Activated CD4-positive, alpha-beta T cell treated with anti-CD3 and anti-CD28 coated beads, Interleukin-2, amount 50 U/mL, for 16 hours (primary cell): Measurements from ENCODE around the gene RBL2.
"Not testable (repeated sequence)": the region's sequence is repeated elsewhere in the genome, so short reads cannot be mapped to it uniquely, and the experiment has no call there.

Experiments
- DNase-seq: peaks from one replicate; pipeline ENCODE4 v3.0.0-alpha.2; 2020

RBL2 gene, protein sequence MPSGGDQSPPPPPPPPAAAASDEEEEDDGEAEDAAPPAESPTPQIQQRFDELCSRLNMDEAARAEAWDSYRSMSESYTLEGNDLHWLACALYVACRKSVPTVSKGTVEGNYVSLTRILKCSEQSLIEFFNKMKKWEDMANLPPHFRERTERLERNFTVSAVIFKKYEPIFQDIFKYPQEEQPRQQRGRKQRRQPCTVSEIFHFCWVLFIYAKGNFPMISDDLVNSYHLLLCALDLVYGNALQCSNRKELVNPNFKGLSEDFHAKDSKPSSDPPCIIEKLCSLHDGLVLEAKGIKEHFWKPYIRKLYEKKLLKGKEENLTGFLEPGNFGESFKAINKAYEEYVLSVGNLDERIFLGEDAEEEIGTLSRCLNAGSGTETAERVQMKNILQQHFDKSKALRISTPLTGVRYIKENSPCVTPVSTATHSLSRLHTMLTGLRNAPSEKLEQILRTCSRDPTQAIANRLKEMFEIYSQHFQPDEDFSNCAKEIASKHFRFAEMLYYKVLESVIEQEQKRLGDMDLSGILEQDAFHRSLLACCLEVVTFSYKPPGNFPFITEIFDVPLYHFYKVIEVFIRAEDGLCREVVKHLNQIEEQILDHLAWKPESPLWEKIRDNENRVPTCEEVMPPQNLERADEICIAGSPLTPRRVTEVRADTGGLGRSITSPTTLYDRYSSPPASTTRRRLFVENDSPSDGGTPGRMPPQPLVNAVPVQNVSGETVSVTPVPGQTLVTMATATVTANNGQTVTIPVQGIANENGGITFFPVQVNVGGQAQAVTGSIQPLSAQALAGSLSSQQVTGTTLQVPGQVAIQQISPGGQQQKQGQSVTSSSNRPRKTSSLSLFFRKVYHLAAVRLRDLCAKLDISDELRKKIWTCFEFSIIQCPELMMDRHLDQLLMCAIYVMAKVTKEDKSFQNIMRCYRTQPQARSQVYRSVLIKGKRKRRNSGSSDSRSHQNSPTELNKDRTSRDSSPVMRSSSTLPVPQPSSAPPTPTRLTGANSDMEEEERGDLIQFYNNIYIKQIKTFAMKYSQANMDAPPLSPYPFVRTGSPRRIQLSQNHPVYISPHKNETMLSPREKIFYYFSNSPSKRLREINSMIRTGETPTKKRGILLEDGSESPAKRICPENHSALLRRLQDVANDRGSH

DNA sequence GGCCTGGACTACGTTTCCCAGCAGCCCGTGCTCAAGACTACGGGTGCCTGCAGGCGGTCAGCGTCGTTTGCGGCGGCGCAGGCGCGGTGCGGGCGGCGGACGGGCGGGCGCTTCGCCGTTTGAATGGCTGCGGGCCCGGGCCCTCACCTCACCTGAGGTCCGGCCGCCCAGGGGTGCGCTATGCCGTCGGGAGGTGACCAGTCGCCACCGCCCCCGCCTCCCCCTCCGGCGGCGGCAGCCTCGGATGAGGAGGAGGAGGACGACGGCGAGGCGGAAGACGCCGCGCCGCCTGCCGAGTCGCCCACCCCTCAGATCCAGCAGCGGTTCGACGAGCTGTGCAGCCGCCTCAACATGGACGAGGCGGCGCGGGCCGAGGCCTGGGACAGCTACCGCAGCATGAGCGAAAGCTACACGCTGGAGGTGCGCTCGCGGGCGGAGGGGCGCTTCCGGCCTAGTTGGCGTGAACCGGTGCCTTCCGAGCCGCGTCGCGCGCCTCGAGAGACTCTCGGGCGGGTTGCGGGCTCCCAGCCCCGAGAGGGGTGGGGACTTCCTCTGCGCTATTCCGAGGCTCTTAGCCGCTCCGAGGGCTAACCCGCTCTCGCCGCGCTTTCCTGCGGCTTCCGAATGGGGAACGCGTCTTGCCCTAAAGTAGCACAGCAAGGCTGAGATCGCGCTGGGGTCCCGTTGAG is at the start of gene RBL2:
TSS of gene RBL2 (plus strand) at position 95 of the 689 bp plus-strand sequence. CDS start at position 181, 86 bp downstream.
- DNase-seq, result peak; percentile 87

DNA sequence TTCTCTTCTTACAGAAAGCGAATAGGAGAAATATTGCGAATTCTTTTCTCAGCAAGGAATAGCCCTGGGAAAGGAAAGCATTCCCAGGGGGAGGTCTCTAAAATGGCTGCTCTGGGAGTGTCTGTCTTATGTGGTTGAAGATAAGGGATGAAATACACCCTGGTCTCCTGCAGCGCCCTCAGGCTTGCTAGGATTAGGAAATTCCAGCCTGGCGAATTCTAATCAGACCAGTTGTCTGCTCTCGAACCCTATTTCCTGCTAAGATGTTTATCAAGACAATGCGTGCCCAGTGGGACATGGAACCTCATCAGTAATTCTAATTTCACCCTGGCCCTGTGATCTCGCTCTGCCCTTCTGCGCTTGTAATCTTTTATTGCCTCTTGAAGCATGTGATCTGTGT is 49.7 kb upstream of the RBL2 start:
- not testable (repeated sequence) for DNase-seq

DNA sequence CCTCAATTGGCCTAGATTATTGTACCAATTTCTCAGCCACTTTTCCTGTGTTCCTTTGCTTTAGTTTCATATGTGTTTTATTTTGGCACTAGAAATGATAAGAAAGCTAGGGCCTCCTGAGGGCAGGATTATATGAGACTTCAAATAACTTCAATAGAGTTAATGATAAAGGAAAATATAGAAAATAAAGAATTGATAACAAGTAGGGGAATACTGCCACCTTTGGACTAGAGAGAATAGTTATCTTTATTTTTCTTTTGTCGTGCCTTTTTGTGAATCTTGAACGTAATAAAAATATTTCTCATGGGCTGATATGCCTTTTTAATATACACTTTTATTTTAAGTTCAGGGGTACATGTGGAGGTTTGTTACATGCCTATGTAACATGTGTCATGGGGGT is 29.3 kb upstream of the RBL2 start:
- no peak for DNase-seq

DNA sequence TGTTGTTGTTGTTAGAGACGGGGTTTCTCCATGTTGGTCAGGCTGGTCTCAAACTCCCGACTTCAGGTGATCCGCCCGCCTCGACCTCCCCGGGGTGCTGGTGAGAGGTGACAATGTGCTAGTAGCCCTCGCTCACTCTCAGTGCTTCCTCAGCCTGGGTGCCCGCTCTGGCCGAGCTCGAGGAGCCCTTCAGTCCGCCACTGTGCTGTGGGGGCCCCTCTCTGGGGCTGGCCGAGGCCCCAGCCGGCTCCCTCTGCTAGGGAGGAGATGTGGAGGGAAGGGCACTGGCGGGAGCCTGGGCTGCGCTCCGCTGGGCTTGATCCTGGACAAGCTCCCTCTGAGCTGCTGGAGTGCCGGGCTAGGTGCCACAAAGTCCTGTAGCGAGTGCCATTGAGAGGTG is 21.7 kb upstream of the RBL2 start:
- no peak for DNase-seq

DNA sequence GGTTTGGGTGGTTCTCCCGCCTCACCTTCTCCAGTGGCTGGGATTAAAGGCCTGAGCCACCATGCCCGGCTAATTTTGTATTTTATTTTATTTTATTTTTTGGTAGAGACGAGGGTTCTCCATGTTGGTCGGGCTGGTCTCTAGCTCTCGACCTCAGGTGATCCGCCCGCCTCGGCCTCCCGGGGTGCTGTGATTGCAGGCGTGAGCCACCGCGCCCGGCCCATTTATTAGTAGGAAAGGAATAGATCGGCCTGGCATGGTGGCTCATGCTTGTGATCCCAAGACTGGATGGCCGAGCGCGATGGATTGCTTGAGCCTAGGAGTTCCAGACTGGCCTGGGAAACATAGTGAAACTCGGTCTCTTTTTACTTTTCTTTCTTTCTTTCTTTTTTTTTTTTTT is 20.4 kb upstream of the RBL2 start:
- no peak for DNase-seq

DNA sequence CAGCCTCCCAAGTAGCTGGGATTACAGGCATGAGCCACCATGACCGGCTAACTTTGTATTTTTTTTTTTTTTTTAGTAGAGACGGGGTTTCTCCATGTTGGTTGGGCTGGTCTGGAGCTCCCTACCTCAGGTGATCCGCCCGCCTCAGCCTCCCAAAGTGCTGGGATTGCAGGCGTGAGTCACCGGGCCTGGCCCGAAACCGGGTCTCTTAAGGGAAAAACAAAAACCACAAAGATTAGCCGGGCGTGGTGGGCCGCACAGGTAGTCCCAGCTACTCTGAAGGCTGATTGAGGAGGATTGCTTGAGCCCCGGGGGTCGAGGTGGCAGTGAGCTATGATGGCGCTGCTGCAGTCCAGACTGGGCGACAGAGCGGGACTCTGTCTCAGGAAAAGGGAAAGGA is 19.9 kb upstream of the RBL2 start:
- no peak for DNase-seq

DNA sequence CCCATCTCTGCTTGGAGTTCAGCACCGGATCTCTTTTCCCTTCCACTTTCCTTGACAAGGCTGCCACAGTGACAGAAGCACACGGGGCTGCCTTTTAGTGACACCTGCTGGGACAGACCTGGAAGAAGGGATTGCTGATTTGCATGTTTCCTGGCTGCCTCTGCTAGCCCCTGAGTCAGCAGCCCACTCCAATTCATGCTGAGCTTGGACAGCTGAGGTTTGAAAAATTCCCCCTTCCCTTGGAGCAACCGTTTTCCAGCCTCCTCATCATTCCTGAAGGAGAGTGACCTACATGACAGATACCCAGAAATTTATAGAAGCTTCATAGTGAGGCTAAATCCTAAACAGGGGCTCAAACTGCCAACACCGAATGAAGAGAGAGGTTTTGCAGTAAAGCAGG is 18.8 kb upstream of the RBL2 start:
- no peak for DNase-seq

DNA sequence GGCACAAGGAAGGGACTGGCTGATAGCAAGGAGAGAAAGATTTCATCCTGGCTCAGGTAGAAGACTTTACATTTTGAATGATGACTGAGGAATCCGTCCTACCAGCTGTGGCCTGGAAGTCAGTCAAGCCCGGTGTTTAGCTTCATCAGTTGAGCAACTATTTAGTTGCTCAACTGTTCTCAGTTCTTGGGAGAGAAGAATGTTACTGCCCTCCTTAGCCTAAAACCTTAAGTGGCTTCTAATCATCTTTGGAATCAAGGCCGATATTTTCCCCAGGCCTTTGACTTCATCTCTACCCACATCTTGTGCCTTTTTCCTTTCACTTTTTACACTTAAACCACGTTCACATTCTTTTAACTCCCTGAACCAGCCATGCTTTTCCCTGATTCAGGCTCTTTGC is 17.3 kb upstream of the RBL2 start:
- no peak for DNase-seq

DNA sequence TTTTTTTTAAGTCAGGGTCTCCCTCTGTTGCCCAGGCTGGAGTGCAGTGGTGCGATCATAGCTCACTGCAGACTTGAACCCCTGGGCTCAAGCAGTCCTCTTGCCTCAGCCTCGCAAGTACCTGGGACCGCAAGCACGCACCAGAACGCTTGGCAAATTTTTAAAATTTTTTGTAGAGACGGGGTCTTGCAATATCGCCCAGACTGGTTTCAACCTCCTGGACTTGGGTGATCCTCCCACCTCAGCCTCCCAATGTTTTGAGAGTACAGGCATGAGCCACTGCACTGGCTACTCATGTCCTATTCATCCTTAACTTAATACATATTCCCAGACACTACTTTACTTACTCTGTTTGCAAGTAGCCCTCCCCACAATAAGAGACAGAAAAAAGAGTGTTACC is 16.3 kb upstream of the RBL2 start:
- DNase-seq, result no peak

DNA sequence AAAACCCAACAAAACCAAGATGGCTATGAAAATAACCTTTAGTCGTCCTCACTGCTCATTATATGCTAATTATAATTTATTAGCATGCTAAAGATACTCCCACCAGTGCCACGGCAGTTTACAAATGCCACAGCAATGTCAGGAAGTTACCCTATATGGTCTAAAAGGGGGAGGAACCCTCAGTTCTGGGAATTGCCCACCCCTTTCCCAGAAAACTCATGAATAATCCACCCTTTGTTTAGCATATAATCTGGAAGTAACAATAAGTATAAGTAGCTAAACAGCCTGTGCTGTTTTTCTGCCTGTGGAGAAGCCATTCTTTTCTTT is 14.9 kb upstream of the RBL2 start:
- not testable (repeated sequence) for DNase-seq

DNA sequence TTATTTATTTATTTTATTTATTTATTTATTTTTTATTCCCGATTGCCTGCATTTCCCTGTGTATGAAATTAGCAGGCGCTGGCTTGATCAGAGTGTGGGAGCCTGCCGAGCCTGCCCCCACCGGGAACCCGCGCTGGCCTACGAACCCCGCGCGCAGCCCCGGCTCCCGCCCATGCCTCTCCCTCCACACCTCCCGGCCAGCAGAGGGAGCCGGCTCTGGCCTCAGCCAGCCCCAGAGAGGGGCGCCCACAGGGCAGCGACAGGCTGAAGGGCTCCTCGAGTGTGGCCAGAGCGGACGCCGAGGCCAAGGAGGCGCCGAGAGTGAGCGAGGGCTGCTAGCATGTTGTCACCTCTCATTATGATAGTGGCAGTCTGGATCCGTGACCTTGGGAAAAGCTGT is 13.0 kb upstream of the RBL2 start:
- no peak for DNase-seq

DNA sequence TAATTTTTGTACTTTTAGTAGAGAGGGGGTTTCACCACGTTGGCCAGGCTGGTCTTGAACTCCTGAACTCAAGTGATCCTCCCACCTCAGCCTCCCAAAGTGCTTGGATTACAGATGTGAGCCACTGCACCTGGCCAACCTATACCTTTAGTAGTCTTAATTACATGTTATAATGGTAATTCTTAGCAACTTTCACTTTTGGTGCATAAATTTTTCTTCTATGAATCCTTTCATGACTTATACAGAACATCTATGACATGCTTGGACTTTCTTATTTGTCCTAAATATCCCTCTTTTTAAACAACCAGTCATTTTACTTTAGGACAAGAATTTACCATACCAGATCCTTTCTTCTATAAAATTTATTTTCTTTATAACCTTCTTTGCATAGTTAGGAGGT is 10.3 kb upstream of the RBL2 start:
- not testable (repeated sequence) for DNase-seq

DNA sequence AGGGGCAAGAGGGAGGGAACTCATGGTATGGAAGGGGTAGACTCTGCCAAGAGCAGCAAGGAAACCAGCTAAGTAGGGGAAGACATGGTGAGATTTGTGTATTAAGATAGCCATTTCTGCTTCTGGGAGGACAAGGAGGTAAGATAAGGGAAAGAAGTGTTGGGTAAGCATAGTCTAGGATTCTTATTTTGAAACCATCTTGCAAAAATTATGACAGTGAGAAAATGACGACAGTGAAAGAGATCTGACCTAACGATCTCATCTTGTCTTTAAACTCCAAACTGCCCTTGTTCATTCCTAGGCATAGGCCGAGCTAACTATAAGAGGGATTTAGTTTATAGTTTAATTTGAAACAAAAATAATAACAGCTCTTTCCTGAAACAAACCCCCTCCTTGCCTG is 5.6 kb upstream of the RBL2 start:
- DNase-seq, result no peak

DNA sequence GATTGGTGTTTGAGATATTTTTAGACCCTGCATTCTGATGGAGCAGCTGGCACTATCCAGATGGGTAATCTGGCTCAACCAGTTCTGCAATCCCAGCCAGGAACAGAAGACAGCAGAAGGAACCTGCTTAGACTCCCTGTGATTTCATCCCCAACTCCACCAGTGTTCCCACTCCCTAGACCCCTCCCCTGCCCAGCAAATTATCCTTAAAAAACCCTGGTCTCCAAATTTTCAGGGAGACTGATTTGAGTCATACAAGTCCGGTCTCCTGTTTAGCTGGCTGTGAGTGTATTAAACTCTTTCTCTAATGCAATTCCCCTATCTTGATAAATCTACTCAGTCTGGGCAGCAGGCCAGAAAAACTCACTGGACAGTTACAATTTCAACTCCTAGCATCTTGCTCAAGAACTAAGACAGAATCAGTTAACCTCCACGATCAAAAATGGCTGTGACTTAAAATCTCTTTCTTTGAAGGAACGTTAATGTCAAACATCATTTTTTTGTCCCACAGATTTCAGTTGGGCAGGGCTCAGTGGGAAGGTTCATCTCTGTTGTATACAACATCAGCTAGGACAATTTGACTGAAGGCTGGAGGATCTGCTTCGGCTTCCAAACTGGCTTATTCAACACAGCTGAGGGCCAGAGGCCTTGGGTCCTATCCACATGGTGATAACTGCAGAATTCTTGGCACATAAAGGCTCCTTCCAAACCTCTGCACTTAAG is 4.9 kb upstream of the RBL2 start:
- DNase-seq, result no peak

DNA sequence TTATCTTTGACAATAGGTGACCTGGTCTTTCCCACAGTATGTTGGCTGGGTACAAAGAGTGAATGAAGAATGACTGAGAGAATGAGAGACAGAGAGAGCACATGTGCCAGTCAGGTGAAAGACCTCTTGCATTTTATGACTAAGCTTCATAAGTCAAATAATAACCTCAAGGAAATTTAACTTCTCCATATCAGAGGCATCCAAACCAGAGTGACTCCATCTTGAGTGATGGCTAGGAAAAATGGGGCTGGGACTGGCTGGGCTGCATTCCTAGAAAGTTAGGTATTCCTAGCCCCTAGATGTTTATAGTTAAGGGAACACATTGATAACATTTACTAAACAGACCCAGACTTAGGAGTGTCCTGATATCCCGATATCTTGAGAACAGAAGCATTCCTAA is 3.9 kb upstream of the RBL2 start:
- no peak for DNase-seq

DNA sequence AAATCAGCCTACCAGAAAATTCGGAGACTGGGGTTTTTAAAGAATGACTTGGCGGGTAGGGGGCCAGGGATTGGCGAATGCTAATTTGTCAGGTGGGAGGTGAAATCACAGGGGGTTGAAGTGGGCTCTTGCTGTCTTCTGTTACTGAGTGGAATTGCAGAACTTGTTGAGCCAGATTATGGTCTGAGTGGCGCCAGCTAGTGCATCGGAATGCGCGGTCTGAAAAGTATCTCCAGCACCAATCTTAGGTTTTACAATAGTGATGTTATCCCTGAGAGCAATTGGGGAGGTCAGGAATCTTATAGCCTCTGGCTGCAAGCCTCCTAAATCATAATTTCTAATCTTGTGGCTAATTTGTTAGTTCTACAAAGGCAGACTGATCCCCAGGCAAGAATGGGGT is 762 bp upstream of the RBL2 start:
- no peak for DNase-seq

DNA sequence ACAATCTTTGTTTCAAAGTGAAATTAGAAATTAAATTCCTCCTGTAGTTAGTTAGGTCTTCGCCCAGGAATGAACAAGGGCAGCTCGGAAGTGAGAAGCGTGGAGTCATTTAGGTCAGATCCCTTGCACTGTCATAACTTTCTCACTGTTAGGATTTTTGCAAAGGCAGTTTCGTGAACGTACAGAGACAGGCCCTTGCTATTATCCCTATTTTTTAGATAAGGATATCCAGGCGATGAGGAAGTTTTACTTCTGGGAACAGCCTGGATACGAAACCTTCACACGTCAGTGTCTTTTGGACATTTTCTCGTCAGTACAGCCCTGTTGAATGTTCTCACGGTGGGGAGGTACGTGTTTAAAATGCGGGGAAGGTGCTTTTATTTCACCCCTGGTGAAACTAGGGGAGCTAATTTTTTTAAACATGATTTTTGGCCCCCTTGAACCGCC is 318 bp upstream of the RBL2 start:
- DNase-seq, result no peak

DNA sequence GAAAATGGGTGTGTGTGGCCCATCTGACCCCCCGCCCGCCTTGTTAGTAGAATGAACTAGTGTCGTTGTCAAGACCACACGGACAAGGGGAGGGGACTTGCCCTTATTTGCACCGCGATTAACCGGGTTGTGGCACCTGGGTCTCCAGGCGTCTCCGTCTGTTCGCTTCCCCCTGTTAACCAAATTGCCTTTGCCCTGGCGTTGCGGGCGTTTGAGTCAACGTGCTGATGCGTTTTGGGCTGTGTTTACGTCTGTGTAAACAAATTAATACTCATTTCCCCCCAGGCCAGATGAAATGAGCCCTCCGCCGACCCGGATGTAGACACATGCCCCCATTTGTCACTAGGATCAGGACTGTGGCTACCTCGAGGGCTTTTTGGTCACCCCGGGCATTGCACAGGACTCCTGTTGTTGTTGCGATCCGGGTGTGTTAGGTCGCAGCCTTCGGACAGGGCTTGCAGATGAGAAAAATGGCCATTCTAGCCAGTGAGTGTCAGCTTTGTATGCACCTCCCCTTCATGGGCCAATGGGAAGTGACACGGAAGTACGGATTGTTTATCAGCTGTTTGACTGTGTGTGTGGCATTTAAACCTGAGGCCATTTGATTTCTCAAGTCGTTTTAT is 906 bp downstream of the RBL2 start:
- peak; percentile 79 for DNase-seq

DNA sequence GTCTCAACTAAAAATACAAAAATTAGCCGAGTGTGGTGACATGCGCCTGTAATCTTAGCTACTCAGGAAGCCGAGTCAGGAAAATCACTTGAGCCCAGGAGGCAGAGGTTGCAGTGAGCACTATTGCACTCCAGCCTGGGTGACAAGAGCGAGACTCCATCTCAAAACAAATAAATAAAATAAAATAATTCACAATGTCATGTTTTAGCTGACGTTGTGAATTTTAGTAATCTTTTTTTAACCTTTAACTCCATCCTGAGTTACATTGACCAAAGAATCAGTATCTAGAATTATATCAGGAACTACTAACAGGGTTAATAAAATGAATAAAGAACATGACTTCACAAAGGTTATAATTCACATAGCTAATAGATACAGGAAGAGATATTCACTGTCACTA is 5.9 kb downstream of the RBL2 start:
- no peak for DNase-seq

DNA sequence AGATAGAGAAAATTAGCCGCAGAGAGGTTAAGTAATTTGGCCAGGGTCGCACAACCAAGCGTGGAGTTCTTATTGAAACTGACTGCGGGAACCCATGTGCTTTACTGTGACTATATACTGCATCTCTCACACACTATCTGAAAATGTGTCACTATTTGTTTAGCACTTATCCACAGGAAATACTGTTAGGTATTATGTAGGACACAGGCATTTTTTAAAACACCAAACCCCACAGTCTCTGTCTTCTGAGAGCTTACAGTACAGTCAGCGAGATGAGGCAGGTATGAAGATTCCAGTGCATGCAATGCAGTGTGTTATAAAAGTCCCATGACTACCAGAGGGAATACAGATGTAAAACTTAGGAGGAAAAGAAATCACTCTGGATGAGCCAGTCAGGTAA is 11.3 kb downstream of the RBL2 start:
- DNase-seq, result no peak

DNA sequence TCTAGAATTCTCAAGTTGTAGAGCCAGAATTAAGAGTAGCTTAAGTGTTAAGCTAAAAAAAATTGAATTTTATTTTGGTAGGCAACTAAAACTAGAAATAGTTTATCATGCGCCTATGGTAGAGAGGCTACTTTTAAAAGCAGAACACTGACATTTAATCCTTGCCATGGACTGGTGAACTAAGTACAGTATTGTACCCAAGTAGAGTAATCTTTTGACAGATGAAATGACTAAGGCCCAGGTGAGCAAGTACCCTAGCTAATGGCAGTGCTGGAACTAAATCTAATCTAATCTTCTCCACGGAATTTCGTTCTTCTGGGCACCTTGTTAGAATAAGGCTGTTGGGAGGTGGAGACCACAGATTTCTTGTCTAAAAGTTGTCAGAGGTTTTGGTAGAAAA is 11.8 kb downstream of the RBL2 start:
- no peak for DNase-seq
